IMR-90 (cell line): ENCODE results near the gene GBX2.

Source experiments
- CEBPB ChIP-seq: IDR thresholded peaks from 2 replicates; pipeline ENCODE4 v1.6.1; 2012; ENCODE audit warnings: low read depth, low read length, improper control_type of control experiment
- CTCF ChIP-seq: conservative IDR thresholded peaks from 2 replicates; pipeline ENCODE4 v1.5.1; 2012; ENCODE audit warnings: mild to moderate bottlenecking, low read depth, low read length, improper control_type of control experiment
- POLR2A ChIP-seq: IDR thresholded peaks from 2 replicates; pipeline ENCODE4 v1.6.1; 2012; ENCODE audit warnings: mild to moderate bottlenecking, low read depth, low read length
- RAD21 ChIP-seq: IDR thresholded peaks from 2 replicates; pipeline ENCODE4 v1.6.1; 2012; ENCODE audit warnings: low read length, improper control_type of control experiment
- RCOR1 ChIP-seq: IDR thresholded peaks from 2 replicates; pipeline ENCODE4 v1.6.1; 2012; ENCODE audit warnings: mild to moderate bottlenecking, low read length, improper control_type of control experiment; ENCODE audit not compliant: insufficient replicate concordance
- RFX5 ChIP-seq: IDR thresholded peaks from 2 replicates; pipeline ENCODE4 v1.8.0; 2012; ENCODE audit warnings: low read depth, mild to moderate bottlenecking, low read length, moderate library complexity
- SMC3 ChIP-seq: fragments of 150-350 bp; IDR thresholded peaks from 2 replicates; pipeline ENCODE4 v1.6.1; 2016; ENCODE audit warnings: low read depth, mild to moderate bottlenecking, antibody characterized with exemption, low read length, moderate library complexity
- USF2 ChIP-seq: fragments of 150-350 bp; IDR thresholded peaks from 2 replicates; pipeline ENCODE4 v1.6.1; 2017; ENCODE audit warnings: mild to moderate bottlenecking, antibody characterized with exemption, low read length, low read depth

GRCh38 chr2:236133410-236134012, 34.7 kb downstream of the GBX2 start:
- TF ChIP-seq CTCF (no peak), RAD21 (no peak), POLR2A (no peak), SMC3 (no peak), CEBPB (no peak), RCOR1 (no peak), USF2 (no peak), RFX5 (no peak)
